H1 (cell line): ENCODE data around the gene CD28. TPM values are rescaled to one million over a fixed set of nuclear protein-coding genes. Genes with fewer than 3 reads are reported as not detected.

Experiments
- CTCF ChIA-PET: fragments of 300-600 bp; sonication (Branson Sonifier 250); formaldehyde crosslinking; loops from one replicate; lab custom pipeline; 2021; ENCODE audit not compliant: partially characterized antibody; lab: Charles Lee
- POLR2A ChIA-PET: fragments of 300-600 bp; sonication (Branson Sonifier 250); formaldehyde crosslinking; loops from one replicate; lab custom pipeline; 2021; ENCODE audit warnings: inconsistent platforms; ENCODE audit not compliant: partially characterized antibody; lab: Charles Lee
- DNase-seq, 2 experiments: peaks; one replicate each; pipeline versions ENCODE4 v3.0.0 to v3.0.0-alpha.2; 2010 to 2022; ENCODE audit warnings: low spot score in 2 of 2, low read depth in 1 of 2, mixed read lengths in 1 of 2
- FAIRE-seq: peaks from 2 replicates; lab custom pipeline; 2011; peaks lifted over from hg19 to GRCh38; lab: Jason Lieb, UNC
- H2AFZ ChIP-seq: 2 replicates; pipeline ENCODE4 v1.8.1; 2012; ENCODE audit warnings: low read length, inconsistent platforms
- H2AK5ac ChIP-seq: 2 replicates; pipeline ENCODE4 v1.6.1; 2013; ENCODE audit warnings: low read depth, low read length
- H2BK120ac ChIP-seq: replicated peaks from 2 replicates; pipeline ENCODE3; 2013; ENCODE audit warnings: low read depth, low read length, inconsistent platforms
- H2BK12ac ChIP-seq: 2 replicates; pipeline ENCODE4 v1.6.1; 2013; ENCODE audit warnings: low read depth, low read length
- H2BK15ac ChIP-seq: 2 replicates; pipeline ENCODE4 v1.6.1; 2013; ENCODE audit warnings: low read length
- H2BK20ac ChIP-seq: 2 replicates; pipeline ENCODE4 v1.6.1; 2013; ENCODE audit warnings: low read length
- H2BK5ac ChIP-seq: 2 replicates; pipeline ENCODE4 v1.6.1; 2013; ENCODE audit warnings: low read depth, low read length
- H3K14ac ChIP-seq: 2 replicates; pipeline ENCODE4 v1.6.1; 2013; ENCODE audit warnings: inconsistent platforms; ENCODE audit not compliant: insufficient read length
- H3K18ac ChIP-seq: 2 replicates; pipeline ENCODE4 v1.6.1; 2013; ENCODE audit warnings: low read length; ENCODE audit errors: extremely low read depth
- H3K23ac ChIP-seq: 2 replicates; pipeline ENCODE4 v1.6.1; 2013; ENCODE audit warnings: inconsistent platforms; ENCODE audit not compliant: insufficient read length
- H3K23me2 ChIP-seq: 2 replicates; pipeline ENCODE4 v1.6.1; 2013; ENCODE audit warnings: low read depth, low read length
- H3K27ac ChIP-seq: 2 replicates; pipeline ENCODE4 v1.6.1; 2011; ENCODE audit warnings: low read depth, low read length, inconsistent platforms
- H3K27me3 ChIP-seq, 4 experiments: replicated peaks in 1 of 4; 1 replicate in 1 of 4; 2 replicates in 3 of 4; pipeline versions ENCODE4 v1.6.1 to v1.8.1; 2011 to 2013; ENCODE audit warnings: low read length in 3 of 4, mild to moderate bottlenecking in 3 of 4, inconsistent platforms in 2 of 4, mixed read lengths in 2 of 4, moderate library complexity in 1 of 4; ENCODE audit not compliant: control insufficient read depth in 3 of 4, insufficient read depth in 3 of 4; ENCODE audit errors: extremely low read depth in 1 of 4
- H3K36me3 ChIP-seq, 4 experiments: 2 replicates each; pipeline versions ENCODE4 v1.6.1 to v1.8.1; 2011 to 2013; ENCODE audit warnings: mild to moderate bottlenecking in 4 of 4, low read length in 3 of 4, moderate library complexity in 2 of 4, control low read depth in 1 of 4, inconsistent platforms in 1 of 4; ENCODE audit not compliant: insufficient read depth in 4 of 4, control insufficient read depth in 2 of 4
- H3K4ac ChIP-seq: replicated peaks from 2 replicates; pipeline ENCODE3; 2013; ENCODE audit warnings: low read length, low read depth, mixed read lengths, inconsistent platforms; ENCODE audit not compliant: insufficient read length
- H3K4me1 ChIP-seq, 4 experiments: replicated peaks in 1 of 4; 1 replicate in 1 of 4; 2 replicates in 3 of 4; pipeline versions ENCODE4 v1.6.1 to v1.8.1; 2011 to 2013; ENCODE audit warnings: low read length in 3 of 4, inconsistent platforms in 2 of 4, mixed read lengths in 1 of 4; ENCODE audit not compliant: insufficient read depth in 4 of 4, control insufficient read depth in 3 of 4
- H3K4me2 ChIP-seq, 2 experiments: 2 replicates each; pipeline versions ENCODE4 v1.6.1 to v1.8.1; 2011 to 2013; ENCODE audit warnings: low read depth in 2 of 2, low read length in 2 of 2, control low read depth in 1 of 2, inconsistent platforms in 1 of 2, mild to moderate bottlenecking in 1 of 2; ENCODE audit not compliant: insufficient read depth in 1 of 2
- H3K4me3 ChIP-seq, 4 experiments: fragments of 200-600, 300-600 bp in 1 of 4; sonication (generic), shearing (Covaris generic), sonication (Bioruptor Twin) in 1 of 4; 2 replicates each; pipeline versions ENCODE4 v1.5.1 to v1.8.1; 2011 to 2016; ENCODE audit warnings: low read length in 4 of 4, low read depth in 3 of 4, control low read depth in 2 of 4, inconsistent platforms in 2 of 4, mild to moderate bottlenecking in 2 of 4, mixed read lengths in 1 of 4, moderate library complexity in 1 of 4; ENCODE audit not compliant: insufficient read depth in 2 of 4; ENCODE audit errors: extremely low read depth in 1 of 4
- H3K56ac ChIP-seq: replicated peaks from 2 replicates; pipeline ENCODE3; 2013; ENCODE audit warnings: low read depth, mild to moderate bottlenecking, mixed read lengths, low read length, inconsistent platforms; ENCODE audit not compliant: insufficient read length
- H3K79me1 ChIP-seq: 2 replicates; pipeline ENCODE4 v1.6.1; 2013; ENCODE audit warnings: low read depth, low read length, control low read depth
- H3K79me2 ChIP-seq, 2 experiments: 2 replicates each; pipeline versions ENCODE4 v1.6.1 to v1.8.1; 2012 to 2013; ENCODE audit warnings: low read length in 2 of 2, mild to moderate bottlenecking in 2 of 2, inconsistent platforms in 1 of 2; ENCODE audit not compliant: insufficient read depth in 2 of 2, control insufficient read depth in 1 of 2
- H3K9ac ChIP-seq, 4 experiments: replicated peaks in 1 of 4; 1 replicate in 1 of 4; 2 replicates in 3 of 4; pipeline versions ENCODE4 v1.6.1 to v1.8.1; 2011 to 2013; ENCODE audit warnings: low read depth in 3 of 4, low read length in 3 of 4, control low read depth in 2 of 4, mild to moderate bottlenecking in 2 of 4, moderate library complexity in 2 of 4, inconsistent platforms in 1 of 4; ENCODE audit errors: extremely low read depth in 1 of 4
- H3K9me3 ChIP-seq, 2 experiments: 2 replicates each; pipeline versions ENCODE4 v1.6.1 to v1.8.1; 2012 to 2013; ENCODE audit warnings: mild to moderate bottlenecking in 2 of 2, moderate library complexity in 2 of 2, control low read depth in 1 of 2, inconsistent platforms in 1 of 2, low read depth in 1 of 2, low read length in 1 of 2, mixed read lengths in 1 of 2; ENCODE audit not compliant: insufficient read depth in 2 of 2
- H4K20me1 ChIP-seq, 2 experiments: replicated peaks in 1 of 2; 2 replicates each; pipeline versions ENCODE3 to v1.8.1; 2011 to 2013; ENCODE audit warnings: inconsistent platforms in 2 of 2, low read length in 2 of 2, mild to moderate bottlenecking in 1 of 2; ENCODE audit not compliant: insufficient read depth in 2 of 2, control insufficient read depth in 1 of 2
- H4K5ac ChIP-seq: 2 replicates; pipeline ENCODE4 v1.6.1; 2013; ENCODE audit warnings: low read length, low read depth, mixed read lengths, inconsistent platforms; ENCODE audit not compliant: insufficient read length
- H4K8ac ChIP-seq: 2 replicates; pipeline ENCODE4 v1.8.0; 2013; ENCODE audit warnings: mild to moderate bottlenecking, moderate library complexity, low read length, inconsistent platforms; ENCODE audit not compliant: insufficient read depth; ENCODE audit errors: extremely low read depth
- H4K91ac ChIP-seq: replicated peaks from 2 replicates; pipeline ENCODE3; 2013; ENCODE audit warnings: low read length, mixed read lengths, inconsistent platforms; ENCODE audit not compliant: insufficient read length
- ATF3 ChIP-seq: IDR thresholded peaks from 2 replicates; pipeline ENCODE4 v1.6.1; 2011; ENCODE audit warnings: low read depth, mild to moderate bottlenecking, low read length; ENCODE audit not compliant: insufficient read depth
- RAD21 ChIP-seq, 2 experiments: IDR thresholded peaks in 1 of 2; conservative IDR thresholded peaks in 1 of 2; 2 replicates each; pipeline ENCODE4 v1.6.1; 2011; ENCODE audit warnings: low read depth in 2 of 2, low read length in 2 of 2, improper control_type of control experiment in 1 of 2, inconsistent platforms in 1 of 2, mild to moderate bottlenecking in 1 of 2, moderate library complexity in 1 of 2
- RBBP5 ChIP-seq: IDR thresholded peaks from 2 replicates; pipeline ENCODE4 v1.7.1; 2012; ENCODE audit warnings: low read depth, mild to moderate bottlenecking, inconsistent platforms, low read length, moderate library complexity, borderline replicate concordance
- WGBS, 2 experiments: shearing (Covaris generic) in 1 of 2; methylation state at CpG; one replicate each; pipeline versions ENCODE4 v1.1.6 to v1.1.7; 2013 to 2015; ENCODE audit warnings: low lambda C conversion rate in 2 of 2, mixed read lengths in 2 of 2, inconsistent platforms in 1 of 2, low coverage in 1 of 2, missing lambda C conversion rate in 1 of 2; ENCODE audit not compliant: insufficient replicate concordance in 2 of 2, insufficient coverage in 1 of 2, insufficient read length in 1 of 2; ENCODE audit errors: extremely low coverage in 1 of 2, missing lambda C conversion rate in 1 of 2; 5-methylcytosine and 5-hydroxymethylcytosine counted together
- polyA plus RNA-seq, 7 experiments: library from polyadenylated mRNA; depleted of rRNA in 3 of 7; stranded (reverse) in 5 of 7; unstranded in 2 of 7; fragments of >200 nt in 5 of 7; fragments of 200-250 nt in 2 of 7; gene quantifications; 1 replicate in 5 of 7; 2 replicates in 1 of 7; 4 replicates in 1 of 7; pipeline versions ENCODE4 v1.2.1 to v1.2.3, GENCODE V29; 2011 to 2013; ENCODE audit warnings: missing spikeins in 2 of 7, mixed read lengths in 2 of 7
- total RNA-seq: library from RNA; stranded (reverse); fragmentation: NEBNext Ultra II Directional; extraction: Animal tissue kit (Norgen Biotek cat#: 25700); gene quantifications from 2 replicates; pipeline ENCODE4 v1.2.1, GENCODE V29; 2021

The CD28 gene
- total and polyA plus RNA-seq, 2 of the 8 experiments (the other 6 are each of a cell fraction or from before 2014, with no cell fraction given), result not detected

- no peak overlapping the region for H2BK20ac ChIP-seq
- no peak overlapping the region for H3K23ac ChIP-seq
- no peak overlapping the region for H2BK5ac ChIP-seq
- no peaks in the 10 kb centered on the region for H3K4me1 ChIP-seq
- no peak overlapping the region for H3K14ac ChIP-seq
- WGBS, 2 experiments, result 90% methylated on average over 5 of the region's 5 CpGs; no CpG with 5 or more reads in 1 of the 2 experiments
- no peaks in the 10 kb centered on the region for H3K79me2 ChIP-seq
- H2AK5ac ChIP-seq, result no peak overlapping the region
- H3K27me3 ChIP-seq, result no peaks in the 10 kb centered on the region
- H3K18ac ChIP-seq, result no peak overlapping the region
- H4K5ac ChIP-seq, result no peak overlapping the region
- H3K9ac ChIP-seq, result no peak overlapping the region
- no peak overlapping the region for H2BK12ac ChIP-seq
- H2BK15ac ChIP-seq, result no peak overlapping the region
- no peak overlapping the region for H4K91ac ChIP-seq
- no peaks in the 10 kb centered on the region for H3K23me2 ChIP-seq
- no peaks in the 10 kb centered on the region for H4K20me1 ChIP-seq
- no peak overlapping the region for H3K4me3 ChIP-seq
- H3K79me1 ChIP-seq, result no peaks in the 10 kb centered on the region
- POLR2A ChIA-PET, result no interaction called here
- CTCF ChIA-PET, result no interaction called here
- H3K56ac ChIP-seq, result no peak overlapping the region
- no peak overlapping the region for H3K4me2 ChIP-seq
- H4K8ac ChIP-seq, result no peak overlapping the region
- no peak overlapping the region for H3K27ac ChIP-seq
- no peak overlapping the region for H3K4ac ChIP-seq
- no peaks in the 10 kb centered on the region for H3K36me3 ChIP-seq
- no peak for TF ChIP-seq RBBP5
- no peak for TF ChIP-seq ATF3
- no peak for TF ChIP-seq RAD21 (IDR thresholded peaks at IDR 0.05 in 1 of 2, conservative IDR thresholded peaks at IDR 0.05 in 1 of 2; ENCODE audit: low read depth in 2 of 2, low read length in 2 of 2)
- H2AFZ ChIP-seq, result no peak overlapping the region
- FAIRE-seq (no peak), DNase-seq (no peak)
- H3K9me3 ChIP-seq, result no peaks in the 10 kb centered on the region
- H2BK120ac ChIP-seq, result no peak overlapping the region
Observed at GRCh38 chr2:203707530-203707929, 1.1 kb downstream of the CD28 start.
